KMS-11 (cell line): Measurements from ENCODE around the gene C4orf50.

Source experiments
- H2AFZ ChIP-seq: fragments of 200-600 bp; sonication (generic); 2 replicates; pipeline ENCODE4 v1.6.1; 2016; ENCODE audit warnings: antibody characterized with exemption, mixed run types, low read depth
- H3K27ac ChIP-seq: fragments of 200-600 bp; sonication (generic); 2 replicates; pipeline ENCODE4 v1.6.1; 2016; ENCODE audit warnings: mild to moderate bottlenecking, mixed run types
- H3K27me3 ChIP-seq: fragments of 200-600 bp; sonication (generic); 2 replicates; pipeline ENCODE4 v1.6.1; 2017; ENCODE audit warnings: mild to moderate bottlenecking, low read depth, mixed run types, moderate library complexity; ENCODE audit not compliant: insufficient read depth
- H3K36me3 ChIP-seq: fragments of 200-600 bp; sonication (generic); 2 replicates; pipeline ENCODE4 v1.6.1; 2017; ENCODE audit warnings: mild to moderate bottlenecking, mixed run types; ENCODE audit not compliant: insufficient read depth
- H3K4me1 ChIP-seq: fragments of 200-600 bp; sonication (generic); 2 replicates; pipeline ENCODE4 v1.6.1; 2016; ENCODE audit warnings: mild to moderate bottlenecking, low read depth, mixed run types; ENCODE audit not compliant: poor library complexity, severe bottlenecking
- H3K4me2 ChIP-seq: fragments of 200-600 bp; sonication (generic); 2 replicates; pipeline ENCODE4 v1.7.0; 2016; ENCODE audit warnings: mild to moderate bottlenecking, mixed run types
- H3K4me3 ChIP-seq: fragments of 200-600 bp; sonication (generic); IDR thresholded peaks from 2 replicates; pipeline ENCODE4 v1.6.1; 2017; ENCODE audit warnings: low read depth, low read length, mixed read lengths; ENCODE audit not compliant: insufficient read depth
- H3K79me2 ChIP-seq: fragments of 200-600 bp; sonication (generic); 2 replicates; pipeline ENCODE4 v1.6.1; 2016; ENCODE audit warnings: low read depth, mixed run types; ENCODE audit not compliant: insufficient read depth
- H3K9ac ChIP-seq: fragments of 200-600 bp; sonication (generic); 2 replicates; pipeline ENCODE4 v1.6.1; 2016; ENCODE audit warnings: mild to moderate bottlenecking, mixed run types
- H4K20me1 ChIP-seq: fragments of 200-600 bp; sonication (generic); 2 replicates; pipeline ENCODE4 v1.6.1; 2016; ENCODE audit warnings: mild to moderate bottlenecking, mixed run types; ENCODE audit not compliant: insufficient read depth
- TF ChIP-seq, protein P1 (sequence below): fragments of 200-600 bp; sonication (generic); conservative IDR thresholded peaks from 2 replicates; pipeline ENCODE4 v1.6.1; 2017; ENCODE audit warnings: low read depth, mild to moderate bottlenecking, antibody characterized with exemption, low read length, moderate library complexity, mixed read lengths

The C4orf50 gene

DNA sequence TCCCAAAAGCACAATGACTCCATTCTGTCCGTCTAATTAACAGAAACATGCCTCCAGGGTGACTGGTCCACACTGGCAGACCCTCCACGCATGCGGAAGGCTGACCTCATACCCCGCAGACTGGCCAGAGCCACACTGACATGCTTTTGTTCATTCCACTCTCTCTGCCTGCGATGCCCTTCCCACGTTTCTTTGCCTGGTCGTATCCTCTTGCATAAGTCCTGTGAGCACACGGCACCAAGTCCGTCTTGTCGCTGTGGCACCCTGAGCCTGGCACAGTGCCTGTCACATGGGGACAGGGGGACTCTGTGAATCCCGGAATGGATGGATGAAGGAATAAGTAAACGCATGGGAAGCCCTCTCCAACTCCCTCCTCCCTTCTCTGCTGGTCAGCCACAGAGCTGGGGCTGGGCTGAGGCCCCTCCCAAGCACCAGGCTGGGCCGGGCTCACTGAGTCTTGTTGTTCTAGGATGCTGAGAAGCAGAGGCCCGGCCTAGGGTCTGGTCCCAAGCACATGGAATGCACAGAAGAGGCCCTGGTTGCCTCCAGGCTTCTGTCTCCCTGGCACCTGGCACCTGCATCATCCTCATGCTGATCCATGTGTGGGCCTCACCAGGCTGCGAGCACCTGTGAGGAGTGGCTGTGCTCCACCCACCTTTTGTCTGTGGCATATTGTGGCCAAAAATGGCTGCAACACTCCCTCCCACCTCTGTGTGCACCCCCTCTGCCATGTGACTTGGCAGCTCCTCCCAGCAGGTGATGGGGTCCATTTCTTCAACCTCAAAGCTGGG lies 38.9 kb upstream of the C4orf50 start:
- TF ChIP-seq, protein P1, sequence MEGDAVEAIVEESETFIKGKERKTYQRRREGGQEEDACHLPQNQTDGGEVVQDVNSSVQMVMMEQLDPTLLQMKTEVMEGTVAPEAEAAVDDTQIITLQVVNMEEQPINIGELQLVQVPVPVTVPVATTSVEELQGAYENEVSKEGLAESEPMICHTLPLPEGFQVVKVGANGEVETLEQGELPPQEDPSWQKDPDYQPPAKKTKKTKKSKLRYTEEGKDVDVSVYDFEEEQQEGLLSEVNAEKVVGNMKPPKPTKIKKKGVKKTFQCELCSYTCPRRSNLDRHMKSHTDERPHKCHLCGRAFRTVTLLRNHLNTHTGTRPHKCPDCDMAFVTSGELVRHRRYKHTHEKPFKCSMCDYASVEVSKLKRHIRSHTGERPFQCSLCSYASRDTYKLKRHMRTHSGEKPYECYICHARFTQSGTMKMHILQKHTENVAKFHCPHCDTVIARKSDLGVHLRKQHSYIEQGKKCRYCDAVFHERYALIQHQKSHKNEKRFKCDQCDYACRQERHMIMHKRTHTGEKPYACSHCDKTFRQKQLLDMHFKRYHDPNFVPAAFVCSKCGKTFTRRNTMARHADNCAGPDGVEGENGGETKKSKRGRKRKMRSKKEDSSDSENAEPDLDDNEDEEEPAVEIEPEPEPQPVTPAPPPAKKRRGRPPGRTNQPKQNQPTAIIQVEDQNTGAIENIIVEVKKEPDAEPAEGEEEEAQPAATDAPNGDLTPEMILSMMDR, result no peak
- H3K4me3 ChIP-seq, result no peak overlapping the region

DNA sequence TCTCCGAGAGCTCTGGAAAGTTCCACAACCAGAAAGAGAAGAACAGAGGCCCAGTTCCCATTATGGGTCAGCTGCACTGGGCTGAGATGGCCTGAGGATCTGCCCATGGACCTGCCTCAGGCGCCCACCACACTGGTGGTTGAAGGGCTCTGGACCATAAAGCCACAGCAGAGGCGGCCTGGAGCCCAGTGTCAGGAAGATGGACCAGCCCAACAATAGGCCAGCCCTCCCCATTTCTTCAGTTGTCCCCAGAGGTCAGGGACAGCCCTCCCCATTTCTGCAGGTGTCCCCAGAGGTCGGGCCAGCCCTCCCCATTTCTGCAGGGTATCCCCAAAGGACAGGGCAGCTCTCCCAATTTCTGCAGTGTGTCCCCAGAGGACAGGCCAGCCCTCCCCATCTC lies 37.2 kb upstream of the C4orf50 start:
- Histone ChIP-seq H3K4me1 (no peaks in the 10 kb centered on the region), H3K4me3 (no peak overlapping the region), H3K36me3 (no peaks in the 10 kb centered on the region), H3K9ac (no peak overlapping the region), H4K20me1 (no peaks in the 10 kb centered on the region), H3K27ac (no peak overlapping the region), H2AFZ (no peak overlapping the region), H3K79me2 (no peaks in the 10 kb centered on the region), H3K4me2 (no peak overlapping the region), H3K27me3 (no peaks in the 10 kb centered on the region)
- TF ChIP-seq, protein P1, result no peak

More for the DNA sequence above, 38.9 kb upstream of the C4orf50 start:
- no peaks in the 10 kb centered on the region for H3K27me3 ChIP-seq
- no peak overlapping the region for H3K9ac ChIP-seq
- no peak overlapping the region for H3K4me2 ChIP-seq
- no peak overlapping the region for H3K27ac ChIP-seq
- no peak overlapping the region for H2AFZ ChIP-seq
- no peaks in the 10 kb centered on the region for H3K79me2 ChIP-seq
- H3K4me1 ChIP-seq, result no peaks in the 10 kb centered on the region
- no peaks in the 10 kb centered on the region for H4K20me1 ChIP-seq
- H3K36me3 ChIP-seq, result no peaks in the 10 kb centered on the region

DNA sequence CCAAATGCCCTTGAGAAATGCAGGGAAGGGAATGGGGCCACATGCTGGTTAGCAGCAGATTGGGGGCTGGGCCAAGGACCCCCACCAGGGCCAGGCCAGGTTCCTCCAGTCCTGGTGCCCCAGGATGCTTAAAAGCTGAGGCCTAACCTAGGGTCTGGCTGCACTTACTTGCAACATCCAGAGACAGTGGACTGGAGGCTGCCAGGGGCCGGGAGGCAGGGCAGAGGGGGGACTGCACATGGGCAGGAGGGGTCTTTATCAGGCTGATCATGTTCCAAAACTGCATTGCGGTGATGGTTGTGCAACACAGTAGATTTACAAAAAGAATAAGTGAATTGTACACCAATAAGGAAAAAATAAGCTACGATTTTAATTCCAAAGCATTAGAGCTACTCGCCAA lies 36.8 kb upstream of the C4orf50 start:
- H3K4me2 ChIP-seq, result no peak overlapping the region
- no peaks in the 10 kb centered on the region for H3K4me1 ChIP-seq
- no peak overlapping the region for H2AFZ ChIP-seq
- no peaks in the 10 kb centered on the region for H3K36me3 ChIP-seq
- no peak overlapping the region for H3K27ac ChIP-seq
- no peaks in the 10 kb centered on the region for H3K79me2 ChIP-seq
- H4K20me1 ChIP-seq, result no peaks in the 10 kb centered on the region
- no peaks in the 10 kb centered on the region for H3K27me3 ChIP-seq
- no peak overlapping the region for H3K4me3 ChIP-seq
- TF ChIP-seq, protein P1, result no peak
- H3K9ac ChIP-seq, result no peak overlapping the region

DNA sequence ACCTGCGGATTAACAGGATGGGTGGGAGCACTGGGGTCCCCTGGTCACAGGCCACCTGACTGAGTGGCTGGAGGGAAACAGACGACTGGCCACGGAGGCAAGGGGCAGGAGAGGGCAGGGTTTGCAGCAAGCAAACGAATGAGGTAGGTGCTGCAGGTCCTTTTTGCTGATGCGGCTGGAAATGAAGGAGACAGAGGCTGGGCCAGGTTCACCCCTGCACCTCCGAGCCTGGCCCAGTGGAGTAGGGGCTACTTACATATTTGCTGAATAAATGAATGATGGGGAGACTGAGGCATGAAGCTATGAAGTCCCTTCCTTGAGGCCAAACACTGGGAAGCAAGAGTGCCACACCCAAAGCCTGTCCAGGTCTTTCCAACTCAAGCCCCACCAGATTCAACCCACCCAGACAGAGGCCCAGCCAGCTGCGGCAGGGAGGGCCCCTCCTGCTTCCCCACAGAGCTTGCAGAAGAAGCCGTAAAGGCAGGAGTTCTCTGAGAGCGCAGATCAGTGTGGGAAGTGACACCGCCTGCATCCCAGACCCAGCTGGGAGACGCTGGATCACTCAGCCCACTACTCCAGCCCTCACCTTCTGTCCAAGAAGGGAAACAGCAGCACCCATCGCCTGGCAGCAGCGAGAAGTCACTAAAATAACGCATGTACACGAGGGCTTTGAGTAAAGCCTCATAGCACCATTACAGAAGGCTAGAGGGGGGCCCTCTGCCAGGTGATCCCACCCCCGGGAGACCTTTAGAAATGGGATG lies 36.1 kb upstream of the C4orf50 start:
- no peaks in the 10 kb centered on the region for H4K20me1 ChIP-seq
- no peaks in the 10 kb centered on the region for H3K27me3 ChIP-seq
- H3K9ac ChIP-seq, result no peak overlapping the region
- no peak overlapping the region for H3K4me3 ChIP-seq
- TF ChIP-seq, protein P1, result no peak
- H3K4me2 ChIP-seq, result no peak overlapping the region
- no peaks in the 10 kb centered on the region for H3K79me2 ChIP-seq
- no peak overlapping the region for H2AFZ ChIP-seq
- no peak overlapping the region for H3K27ac ChIP-seq
- no peaks in the 10 kb centered on the region for H3K36me3 ChIP-seq
- H3K4me1 ChIP-seq, result no peaks in the 10 kb centered on the region
